ENCODE measurements around the gene MIA.
A peak's percentile ranks its signal among the peaks of the same experiment; 100 is the strongest.

GRCh38 chr19:40750058-40750873 lies 25.1 kb upstream of the MIA start, which contains the start of gene ACTMAP:
- TF ChIP-seq CTCF (IDR thresholded peaks at IDR 0.05) (no peak), POLR2A (IDR thresholded peaks at IDR 0.05) (peak; percentile 66 to 81), POLR2AphosphoS5 (IDR thresholded peaks at IDR 0.05) (peak; percentile 91 to 95 (median 92))

Data from sigmoid colon (tissue), 4 donors.